Astrocyte (in vitro differentiated cells and primary cell): ENCODE results near the gene LHFPL2. TPM values are rescaled to one million over a fixed set of nuclear protein-coding genes. Genes with fewer than 3 reads are reported as not detected.
A peak's percentile ranks its signal among the peaks of the same experiment; 100 is the strongest.

Source experiments
- DNase-seq: peaks from one replicate; pipeline ENCODE4 v3.0.0-alpha.2; 2010; ENCODE audit warnings: low read depth
- FAIRE-seq: peaks from 2 replicates; lab custom pipeline; 2011; peaks lifted over from hg19 to GRCh38; lab: Jason Lieb, UNC
- H2AFZ ChIP-seq: 2 replicates; pipeline ENCODE4 v1.6.0; 2012; ENCODE audit warnings: low read depth, low read length, inconsistent platforms
- H3K27ac ChIP-seq: 2 replicates; pipeline ENCODE4 v1.5.1; 2011; ENCODE audit warnings: low read depth, low read length, inconsistent platforms
- H3K27me3 ChIP-seq: 2 replicates; pipeline ENCODE4 v1.6.0; 2011; ENCODE audit warnings: low read length, inconsistent platforms; ENCODE audit not compliant: insufficient read depth
- H3K36me3 ChIP-seq: 2 replicates; pipeline ENCODE4 v1.5.1; 2011; ENCODE audit warnings: low read length, inconsistent platforms; ENCODE audit not compliant: insufficient read depth
- H3K4me1 ChIP-seq: 2 replicates; pipeline ENCODE4 v1.5.1; 2011; ENCODE audit warnings: low read length, inconsistent platforms; ENCODE audit not compliant: insufficient read depth
- H3K4me2 ChIP-seq: 2 replicates; pipeline ENCODE4 v1.6.0; 2012; ENCODE audit warnings: low read length, inconsistent platforms
- H3K4me3 ChIP-seq: 2 replicates; pipeline ENCODE4 v1.5.1; 2011; ENCODE audit warnings: low read depth, mild to moderate bottlenecking, low read length, inconsistent platforms; ENCODE audit not compliant: insufficient read depth
- H3K79me2 ChIP-seq: 2 replicates; pipeline ENCODE4 v1.6.0; 2012; ENCODE audit warnings: mild to moderate bottlenecking, low read length, inconsistent platforms; ENCODE audit not compliant: insufficient read depth
- H3K9ac ChIP-seq: 2 replicates; pipeline ENCODE4 v1.6.0; 2012; ENCODE audit warnings: mild to moderate bottlenecking, low read length, inconsistent platforms
- H3K9me3 ChIP-seq: 2 replicates; pipeline ENCODE4 v1.5.1; 2012; ENCODE audit warnings: low read depth, mild to moderate bottlenecking, low read length, inconsistent platforms; ENCODE audit not compliant: insufficient read depth
- H4K20me1 ChIP-seq: 2 replicates; pipeline ENCODE4 v1.6.0; 2012; ENCODE audit warnings: low read length, inconsistent platforms; ENCODE audit not compliant: insufficient read depth
- H3K27ac Mint-ChIP-seq: one replicate; pipeline ENCODE4 v1.8.0; 2021; ENCODE audit warnings: mild to moderate bottlenecking, mixed read lengths; ENCODE audit not compliant: unreplicated experiment
- H3K27me3 Mint-ChIP-seq: one replicate; pipeline ENCODE4 v1.8.0; 2021; ENCODE audit warnings: low read depth, mixed read lengths; ENCODE audit not compliant: unreplicated experiment
- H3K36me3 Mint-ChIP-seq: one replicate; pipeline ENCODE4 v1.8.0; 2021; ENCODE audit warnings: low read depth, mixed read lengths; ENCODE audit not compliant: unreplicated experiment
- H3K4me1 Mint-ChIP-seq: one replicate; pipeline ENCODE4 v1.8.0; 2021; ENCODE audit warnings: low read depth, mixed read lengths; ENCODE audit not compliant: unreplicated experiment
- H3K4me3 Mint-ChIP-seq: one replicate; pipeline ENCODE4 v1.8.0; 2021; ENCODE audit warnings: mild to moderate bottlenecking, moderate library complexity, mixed read lengths; ENCODE audit not compliant: unreplicated experiment
- H3K9me3 Mint-ChIP-seq: one replicate; pipeline ENCODE4 v1.8.0; 2021; ENCODE audit warnings: mild to moderate bottlenecking, mixed read lengths; ENCODE audit not compliant: unreplicated experiment
- CTCF ChIP-seq: IDR thresholded peaks from 2 replicates; pipeline ENCODE4 v1.5.1; 2011; ENCODE audit warnings: low read depth, mild to moderate bottlenecking, inconsistent platforms, low read length, moderate library complexity; ENCODE audit not compliant: insufficient read depth
- EZH2 ChIP-seq: IDR thresholded peaks from 2 replicates; pipeline ENCODE4 v1.6.1; 2012; ENCODE audit warnings: mild to moderate bottlenecking, low read length, inconsistent platforms; ENCODE audit not compliant: insufficient read depth
- total RNA-seq: library from RNA; stranded (reverse); gene quantifications from 2 replicates; pipeline ENCODE4 v1.2.1, GENCODE V29; 2021

LHFPL2 gene
- total RNA-seq, 1 donor from 2014 or later = 17.0 TPM

GRCh38 chr5:78555870-78556269, 92.7 kb downstream of the LHFPL2 start:
- DNase-seq = no peak
- Mint-ChIP-seq H3K27ac (no peak overlapping the region), H3K9me3 (peaks cover 5% of the 10 kb centered on the region), H3K27me3 (no peaks in the 10 kb centered on the region), H3K4me1 (peaks cover 4% of the 10 kb centered on the region), H3K36me3 (peaks cover 5% of the 10 kb centered on the region), H3K4me3 (no peak overlapping the region)
- H3K4me2 ChIP-seq = no peak overlapping the region
- no peak for TF ChIP-seq CTCF
- no peak for TF ChIP-seq EZH2
- FAIRE-seq = no peak
- peaks cover 2% of the 10 kb centered on the region for H3K36me3 ChIP-seq
- H3K9me3 ChIP-seq = no peaks in the 10 kb centered on the region
- peaks cover 15% of the 10 kb centered on the region for H3K4me1 ChIP-seq
- no peak overlapping the region for H3K4me3 ChIP-seq
- H3K27me3 ChIP-seq = no peaks in the 10 kb centered on the region
- H3K27ac ChIP-seq = no peak overlapping the region
- peaks cover 29% of the 10 kb centered on the region for H4K20me1 ChIP-seq
- no peak overlapping the region for H3K9ac ChIP-seq
- peaks cover 45% of the 10 kb centered on the region for H3K79me2 ChIP-seq
- no peak overlapping the region for H2AFZ ChIP-seq

GRCh38 chr5:78554670-78555069, 93.9 kb downstream of the LHFPL2 start:
- FAIRE-seq (no peak), DNase-seq (no peak)
- H3K27ac ChIP-seq = no peak overlapping the region
- H2AFZ ChIP-seq = no peak overlapping the region
- peaks cover 9% of the 10 kb centered on the region for H3K4me1 Mint-ChIP-seq
- H3K36me3 ChIP-seq = peaks cover 2% of the 10 kb centered on the region
- peaks cover 21% of the 10 kb centered on the region for H4K20me1 ChIP-seq
- H3K4me1 ChIP-seq = peaks cover 18% of the 10 kb centered on the region
- no peaks in the 10 kb centered on the region for H3K27me3 ChIP-seq
- TF ChIP-seq CTCF = no peak
- no peak for TF ChIP-seq EZH2
- H3K36me3 Mint-ChIP-seq = peaks cover 9% of the 10 kb centered on the region
- H3K79me2 ChIP-seq = peaks cover 40% of the 10 kb centered on the region
- H3K4me3 ChIP-seq = no peak overlapping the region
- H3K27me3 Mint-ChIP-seq = no peaks in the 10 kb centered on the region
- H3K9ac ChIP-seq = no peak overlapping the region
- no peak overlapping the region for H3K4me3 Mint-ChIP-seq
- H3K9me3 ChIP-seq = no peaks in the 10 kb centered on the region
- peak overlapping the region; percentile 25 for H3K4me2 ChIP-seq
- H3K9me3 Mint-ChIP-seq = peaks cover 5% of the 10 kb centered on the region
- H3K27ac Mint-ChIP-seq = no peak overlapping the region

GRCh38 chr5:78553580-78554353, 94.8 kb downstream of the LHFPL2 start:
- Histone ChIP-seq H3K4me3 (no peak overlapping the region), H3K27ac (no peak overlapping the region), H3K9me3 (no peaks in the 10 kb centered on the region), H2AFZ (no peak overlapping the region), H4K20me1 (peaks cover 18% of the 10 kb centered on the region), H3K4me2 (peak overlapping the region; percentile 25), H3K79me2 (peaks cover 34% of the 10 kb centered on the region), H3K4me1 (peaks cover 18% of the 10 kb centered on the region), H3K27me3 (no peaks in the 10 kb centered on the region), H3K9ac (no peak overlapping the region), H3K36me3 (peaks cover 2% of the 10 kb centered on the region)
- Mint-ChIP-seq H3K27ac (no peak overlapping the region), H3K4me1 (peaks cover 9% of the 10 kb centered on the region), H3K36me3 (peaks cover 14% of the 10 kb centered on the region), H3K4me3 (no peak overlapping the region), H3K27me3 (no peaks in the 10 kb centered on the region), H3K9me3 (peaks cover 5% of the 10 kb centered on the region)
- no peak for DNase-seq
- no peak for FAIRE-seq
- TF ChIP-seq CTCF (no peak), EZH2 (no peak)
